PC-3 (cell line): Measurements from ENCODE around the gene CFAP58.

Experiments
- EZH2 ChIP-seq: fragments of 300-600 bp; sonication (generic); IDR thresholded peaks from one replicate; pipeline ENCODE4 v1.6.1; 2017; ENCODE audit warnings: antibody characterized with exemption, mild to moderate bottlenecking, low read length; ENCODE audit not compliant: unreplicated experiment
- EZH2phosphoT487 ChIP-seq: fragments of 300-600 bp; sonication (generic); IDR thresholded peaks from 2 replicates; pipeline ENCODE4 v1.6.1; 2018; ENCODE audit warnings: mild to moderate bottlenecking, antibody characterized with exemption, low read length, borderline replicate concordance
- TF ChIP-seq, protein P1 (sequence below): fragments of 300-600 bp; sonication (generic); conservative IDR thresholded peaks from 2 replicates; pipeline ENCODE4 v1.5.1; 2017; ENCODE audit warnings: antibody characterized with exemption, low read depth, mild to moderate bottlenecking, low read length

- TF ChIP-seq, protein P1, sequence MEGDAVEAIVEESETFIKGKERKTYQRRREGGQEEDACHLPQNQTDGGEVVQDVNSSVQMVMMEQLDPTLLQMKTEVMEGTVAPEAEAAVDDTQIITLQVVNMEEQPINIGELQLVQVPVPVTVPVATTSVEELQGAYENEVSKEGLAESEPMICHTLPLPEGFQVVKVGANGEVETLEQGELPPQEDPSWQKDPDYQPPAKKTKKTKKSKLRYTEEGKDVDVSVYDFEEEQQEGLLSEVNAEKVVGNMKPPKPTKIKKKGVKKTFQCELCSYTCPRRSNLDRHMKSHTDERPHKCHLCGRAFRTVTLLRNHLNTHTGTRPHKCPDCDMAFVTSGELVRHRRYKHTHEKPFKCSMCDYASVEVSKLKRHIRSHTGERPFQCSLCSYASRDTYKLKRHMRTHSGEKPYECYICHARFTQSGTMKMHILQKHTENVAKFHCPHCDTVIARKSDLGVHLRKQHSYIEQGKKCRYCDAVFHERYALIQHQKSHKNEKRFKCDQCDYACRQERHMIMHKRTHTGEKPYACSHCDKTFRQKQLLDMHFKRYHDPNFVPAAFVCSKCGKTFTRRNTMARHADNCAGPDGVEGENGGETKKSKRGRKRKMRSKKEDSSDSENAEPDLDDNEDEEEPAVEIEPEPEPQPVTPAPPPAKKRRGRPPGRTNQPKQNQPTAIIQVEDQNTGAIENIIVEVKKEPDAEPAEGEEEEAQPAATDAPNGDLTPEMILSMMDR = no peak
- TF ChIP-seq EZH2phosphoT487 (no peak), EZH2 (no peak)
Measured at GRCh38 chr10:104430360-104430759, 76.7 kb downstream of the CFAP58 start.
